Transverse colon (tissue), 4 donors: Measurements from ENCODE around the gene MED29. TPM values are rescaled to one million over a fixed set of nuclear protein-coding genes. Genes with fewer than 3 reads are reported as not detected.

Experiments used
- DNase-seq: peaks from one replicate; pipeline ENCODE4 v3.0.0-alpha.2; 2019
- H3K27ac ChIP-seq, 4 donors: fragments of 200-600 bp; sonication (generic); 2 replicates each; pipeline ENCODE4 v1.5.1; 2016 to 2018; ENCODE audit warnings: inconsistent platforms in 4 of 4
- H3K27me3 ChIP-seq: fragments of 200-600 bp; sonication (generic); 2 replicates; pipeline ENCODE4 v1.5.1; 2017; ENCODE audit warnings: inconsistent platforms
- H3K36me3 ChIP-seq, 4 donors: fragments of 200-600 bp; sonication (generic); 2 replicates each; pipeline ENCODE4 v1.5.1; 2017 to 2019; ENCODE audit warnings: inconsistent platforms in 4 of 4
- H3K4me1 ChIP-seq, 4 donors: fragments of 200-600 bp; sonication (generic); 2 replicates each; pipeline ENCODE4 v1.5.1; 2017 to 2020; ENCODE audit warnings: inconsistent platforms in 4 of 4
- H3K4me3 ChIP-seq, 4 donors: fragments of 200-600 bp; sonication (generic); 1 replicate in 1 of 4; 2 replicates in 3 of 4; pipeline versions ENCODE4 v1.5.1 to v1.6.1; 2017 to 2019; ENCODE audit warnings: inconsistent platforms in 4 of 4
- H3K9me3 ChIP-seq, 2 donors: fragments of 200-600 bp; sonication (generic); 2 replicates each; pipeline ENCODE4 v1.5.1; 2017 to 2019; ENCODE audit warnings: inconsistent platforms in 2 of 2
- CTCF ChIP-seq, 5 experiments: fragments of 200-600 bp in 3 of 5; fragments of 450-650 bp in 2 of 5; sonication (generic) in 3 of 5; IDR thresholded peaks; 1 replicate in 2 of 5; 2 replicates in 3 of 5; pipeline ENCODE4 v1.5.1; 2016 to 2017; ENCODE audit warnings: antibody characterized with exemption in 5 of 5, inconsistent platforms in 3 of 5, mild to moderate bottlenecking in 2 of 5, moderate library complexity in 1 of 5
- EP300 ChIP-seq: sonication (generic); formaldehyde crosslinking; IDR thresholded peaks from one replicate; pipeline ENCODE4 v1.6.1; 2017; ENCODE audit warnings: antibody characterized with exemption, low read depth
- POLR2A ChIP-seq: fragments of 450-650 bp; IDR thresholded peaks from one replicate; pipeline ENCODE4 v1.6.1; 2016; ENCODE audit warnings: antibody characterized with exemption, mild to moderate bottlenecking, moderate library complexity
- POLR2AphosphoS5 ChIP-seq, 3 donors: sonication (generic); formaldehyde crosslinking; IDR thresholded peaks; one replicate each; pipeline ENCODE4 v1.6.1; 2016; ENCODE audit warnings: antibody characterized with exemption in 3 of 3
- WGBS, 2 donors: methylation state at CpG; one replicate each; pipeline ENCODE4 v1.1.5; 2018; ENCODE audit warnings: low coverage in 1 of 2; 5-methylcytosine and 5-hydroxymethylcytosine counted together
- in situ Hi-C, 4 donors: fragments of 200-750 bp; cut with MboI; loops; one replicate each; pipeline versions ENCODE4 v1.15.0 to v1.15.1; 2017; ENCODE audit warnings: low sequenced_read_pairs in 3 of 4, low pct_ligation_motif_present in 1 of 4, low pct_unique_long_range_greater_than_20kb in 1 of 4
- intact Hi-C: fragments of 100-400 bp; cut with DNase I; formaldehyde crosslinking; loops from one replicate; pipeline ENCODE4 v1.15.1; 2023; ENCODE audit warnings: low total_unique reads
- small RNA-seq, 4 donors: library from RNA; depleted of rRNA; stranded (forward); fragments of <200 nt; gene quantifications; one replicate each; pipeline ENCODE3, GENCODE V24; 2016
- total RNA-seq, 4 donors: library from RNA; depleted of rRNA; stranded (reverse); fragments of >200 nt; gene quantifications; one replicate each; pipeline ENCODE4 v1.1.0, GENCODE V29; 2016

MED29 gene
- total RNA-seq, 4 donors from 2014 or later = 22.8 to 37.4 (median 27.8) TPM

GRCh38 chr19:39449116-39449797, 58.1 kb downstream of the MED29 start:
- H3K4me3 ChIP-seq = no peak overlapping the region
- no peaks in the 10 kb centered on the region for H3K9me3 ChIP-seq
- 40 to 73% methylated on average over 1 to 8 of the region's 8 CpGs for WGBS, 2 donors
- intact Hi-C loops = no loop called here
- no peak overlapping the region for H3K27ac ChIP-seq
- H3K4me1 ChIP-seq = peaks cover 11 to 38% (median 27%) of the 10 kb centered on the region in 4 donors
- no peaks in the 10 kb centered on the region for H3K27me3 ChIP-seq
- no peak for DNase-seq
- in situ Hi-C loops = loop anchor here in 2 of 4 donors (10.0 to 25.0 kb wide), 2 partner anchors 86 to 88 kb away; partner anchors contain the start of genes EID2B (in 2 of the 2) and EID2 (in 1 of the 2)
- no peak for TF ChIP-seq POLR2AphosphoS5 (IDR thresholded peaks at IDR 0.05)
- no peak for TF ChIP-seq CTCF (IDR thresholded peaks at IDR 0.05)
- no peak for TF ChIP-seq EP300
- TF ChIP-seq POLR2A = no peak
- H3K36me3 ChIP-seq = peaks cover 0 to 12% (median 5%) of the 10 kb centered on the region in 4 donors

Small RNA genes lying within 50 kb of the gene (small RNA-seq; reads per million reads assigned to genes)
- gene AC011445.2 = 0 to 0.70 (median 0.07) reads per million in 4 donors
- gene MIR4530 = 0 to 0.12 (median 0) reads per million in 4 donors
- gene RN7SL566P = 0 reads per million in 4 donors

Other genes starting within 250 kb of the MED29 start
- gene NCCRP1, start 194.4 kb upstream of the MED29 start, total RNA-seq = 1 to 10 TPM in 2 of 4 donors, under 1 TPM in 1, not detected in 1; 0.14 to 3.0 (median 1.1) TPM
- gene SYCN, start 187.1 kb upstream of the MED29 start, total RNA-seq = not detected
- gene IFNL3, start 146.4 kb upstream of the MED29 start, total RNA-seq = not detected
- not detected for gene IFNL4, start 142.5 kb upstream of the MED29 start, total RNA-seq
- gene IFNL2, start 123.0 kb upstream of the MED29 start, total RNA-seq = not detected
- gene IFNL1, start 95.0 kb upstream of the MED29 start, total RNA-seq = not detected
- gene LRFN1, start 70.5 kb upstream of the MED29 start, total RNA-seq = under 1 TPM in 2 of 4 donors, not detected in 2; 0.14 to 0.64 TPM
- gene GMFG, start 55.3 kb upstream of the MED29 start, total RNA-seq = 10 to 100 TPM in 2 of 4 donors, 1 to 10 TPM in 1, not detected in 1; 7.6 to 18.7 (median 17.6) TPM
- gene SAMD4B, start 49.0 kb upstream of the MED29 start, total RNA-seq = 100 to 1,000 TPM in 1 of 4 donors, 10 to 100 TPM in 3; 60.7 to 102 (median 77.1) TPM
- gene PAF1, start 272 bp upstream of the MED29 start, total RNA-seq = 10 to 100 TPM; 37.8 to 71.2 (median 43.0) TPM
- 100 to 1,000 TPM; 280 to 924 (median 309) TPM for gene ZFP36, start 15.5 kb downstream of the MED29 start, total RNA-seq
- gene PLEKHG2, start 21.3 kb downstream of the MED29 start, total RNA-seq = 10 to 100 TPM in 2 of 4 donors, 1 to 10 TPM in 2; 6.1 to 27.7 (median 11.9) TPM
- 1,000 to 10,000 TPM in 3 of 4 donors, 100 to 1,000 TPM in 1; 718 to 1,665 (median 1,335) TPM for gene RPS16, start 44.6 kb downstream of the MED29 start, total RNA-seq
- gene SUPT5H, start 54.2 kb downstream of the MED29 start, total RNA-seq = 100 to 1,000 TPM in 3 of 4 donors, 10 to 100 TPM in 1; 97.1 to 161 (median 125) TPM
- gene TIMM50, start 89.5 kb downstream of the MED29 start, total RNA-seq = 10 to 100 TPM; 21.7 to 54.0 (median 33.5) TPM
- gene DLL3, start 107.6 kb downstream of the MED29 start, total RNA-seq = not detected
- gene SELENOV, start 123.8 kb downstream of the MED29 start, total RNA-seq = not detected
- 1 to 10 TPM in 3 of 4 donors, under 1 TPM in 1; 1.00 to 1.5 (median 1.3) TPM for gene EID2B, start 141.5 kb downstream of the MED29 start, total RNA-seq
- 1 to 10 TPM; 7.5 to 10.0 (median 8.1) TPM for gene EID2, start 148.8 kb downstream of the MED29 start, total RNA-seq
- not detected for gene LGALS13, start 211.1 kb downstream of the MED29 start, total RNA-seq